SJCRH30 (cell line): Measurements from ENCODE around the gene MT1G. TPM values are rescaled to one million over a fixed set of nuclear protein-coding genes. Genes with fewer than 3 reads are reported as not detected.
"Not testable (repeated sequence)": the region's sequence is repeated elsewhere in the genome, so short reads cannot be mapped to it uniquely, and the experiment has no call there.

Experiments used
- DNase-seq, 2 experiments: peaks; one replicate each; pipeline ENCODE4 v3.0.0-alpha.2; 2015 to 2020
- H3K27ac ChIP-seq: fragments of 250-450 bp; sonication (Bioruptor Pico); 2 replicates; pipeline ENCODE4 v1.5.1; 2020; ENCODE audit warnings: mild to moderate bottlenecking, moderate library complexity
- H3K27me3 ChIP-seq: fragments of 250-450 bp; sonication (Bioruptor Pico); 2 replicates; pipeline ENCODE4 v1.5.1; 2020; ENCODE audit warnings: mild to moderate bottlenecking, moderate library complexity
- H3K36me3 ChIP-seq: fragments of 250-450 bp; sonication (Bioruptor Pico); 2 replicates; pipeline ENCODE4 v1.5.1; 2020; ENCODE audit warnings: mild to moderate bottlenecking, moderate library complexity
- H3K4me1 ChIP-seq: fragments of 250-450 bp; sonication (Bioruptor Pico); 2 replicates; pipeline ENCODE4 v1.5.1; 2020; ENCODE audit warnings: mild to moderate bottlenecking, moderate library complexity
- H3K4me3 ChIP-seq: fragments of 250-450 bp; sonication (Bioruptor Pico); 2 replicates; pipeline ENCODE4 v1.5.1; 2020; ENCODE audit warnings: mild to moderate bottlenecking, moderate library complexity
- H3K9me3 ChIP-seq: fragments of 250-450 bp; sonication (Bioruptor Pico); replicated peaks from 2 replicates; pipeline ENCODE4 v1.5.1; 2020; ENCODE audit warnings: mild to moderate bottlenecking, moderate library complexity
- total RNA-seq: library from RNA; depleted of rRNA; stranded (reverse); fragments of >200 nt; shearing (Covaris generic); gene quantifications from 2 replicates; pipeline ENCODE4 v1.2.3, GENCODE V29; 2014; rRNA removed

MT1G gene
- not detected in 2 replicates for total RNA-seq

DNA sequence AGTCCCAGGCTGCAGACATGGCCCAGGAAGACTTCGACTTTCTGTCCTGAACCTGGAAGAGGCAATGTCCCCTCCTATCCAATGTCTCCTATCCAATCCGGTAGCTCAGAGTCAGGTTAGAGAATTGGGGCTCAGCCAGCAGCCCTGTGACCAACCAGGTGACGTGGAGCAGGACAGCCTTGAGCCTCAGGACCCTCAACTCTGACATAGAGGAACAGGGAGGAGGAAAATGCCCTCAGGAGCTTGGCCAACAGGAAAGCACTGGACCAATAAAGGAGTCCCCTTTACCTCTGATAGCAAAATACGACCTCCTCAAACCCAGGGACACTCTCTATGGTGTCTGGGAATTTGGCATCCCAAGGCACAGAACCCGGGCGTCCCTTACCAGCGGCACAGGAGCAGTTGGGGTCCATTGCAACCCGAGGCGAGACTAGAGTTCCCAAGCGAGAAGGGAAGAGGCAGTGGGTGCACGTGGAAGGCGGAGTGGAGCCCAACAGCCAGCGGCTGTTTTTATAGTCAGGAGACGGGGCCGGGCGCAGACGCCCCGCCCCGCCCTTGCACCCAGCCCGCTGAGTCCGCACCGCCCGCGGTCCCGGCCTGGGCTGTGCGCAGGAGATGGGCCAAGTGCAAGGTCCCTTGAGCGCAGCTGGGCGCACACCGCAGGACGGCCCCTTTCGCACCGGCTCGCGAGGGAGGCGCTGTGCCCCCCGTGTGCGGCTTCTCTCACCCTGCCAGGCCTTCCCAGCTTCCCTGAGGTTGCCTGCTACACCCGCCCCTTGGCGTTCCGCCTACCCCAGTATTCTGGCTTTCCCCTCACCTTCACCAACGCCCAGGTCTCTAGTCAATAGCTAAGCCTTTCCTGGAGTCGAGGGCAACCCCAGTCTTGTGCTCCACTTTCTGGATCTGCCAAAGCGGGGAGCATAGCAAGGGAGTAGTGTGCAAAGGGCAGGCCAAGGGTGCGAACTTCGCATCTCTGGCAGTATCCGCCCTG lies at the start of gene MT1G:
TSS of gene MT1G (minus strand) at position 485 of the 991 bp plus-strand sequence. CDS start at position 413, 72 bp downstream.
- no peaks in the 10 kb centered on the region for H3K36me3 ChIP-seq
- H3K4me1 ChIP-seq: no peaks in the 10 kb centered on the region
- H3K27me3 ChIP-seq: peaks cover 37% of the 10 kb centered on the region
- H3K27ac ChIP-seq: no peak within 1 kb of the TSS
- H3K9me3 ChIP-seq: no peaks in the 10 kb centered on the region
- DNase-seq: no peak
- no peak within 1 kb of the TSS for H3K4me3 ChIP-seq

GRCh38 chr16:56717532-56717931 lies 49.7 kb upstream of the MT1G start:
- H3K27me3 ChIP-seq, H3K36me3 ChIP-seq, H3K27ac ChIP-seq, H3K4me3 ChIP-seq, DNase-seq, H3K9me3 ChIP-seq: not testable (repeated sequence)
- peaks cover 32% of the 10 kb centered on the region for H3K4me1 ChIP-seq

DNA sequence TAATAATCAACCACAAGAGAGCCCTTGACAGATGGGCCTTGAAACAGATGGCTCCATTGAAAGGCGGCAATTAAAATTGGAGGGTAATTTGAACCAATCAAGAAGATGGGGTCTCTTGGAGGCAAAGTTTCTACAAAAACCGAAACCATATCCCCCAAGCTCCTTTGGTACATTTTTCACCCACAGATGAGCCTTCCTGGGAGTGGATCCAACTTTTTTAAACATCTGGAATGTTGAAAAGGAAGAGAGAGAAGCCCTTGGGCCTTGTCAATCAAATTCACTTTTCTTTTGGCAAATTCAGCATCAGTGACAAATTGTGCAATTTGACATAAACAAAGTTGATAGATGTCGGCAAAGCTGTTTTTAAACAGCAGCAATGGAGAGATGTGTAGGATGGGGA lies 48.9 kb upstream of the MT1G start:
- H3K27me3 ChIP-seq: no peaks in the 10 kb centered on the region
- no peak overlapping the region for H3K27ac ChIP-seq
- peak in 1 of 2 experiments; percentile 23 for DNase-seq
- H3K4me3 ChIP-seq: no peak overlapping the region
- peaks cover 32% of the 10 kb centered on the region for H3K4me1 ChIP-seq
- H3K9me3 ChIP-seq: no peaks in the 10 kb centered on the region
- H3K36me3 ChIP-seq: no peaks in the 10 kb centered on the region

DNA sequence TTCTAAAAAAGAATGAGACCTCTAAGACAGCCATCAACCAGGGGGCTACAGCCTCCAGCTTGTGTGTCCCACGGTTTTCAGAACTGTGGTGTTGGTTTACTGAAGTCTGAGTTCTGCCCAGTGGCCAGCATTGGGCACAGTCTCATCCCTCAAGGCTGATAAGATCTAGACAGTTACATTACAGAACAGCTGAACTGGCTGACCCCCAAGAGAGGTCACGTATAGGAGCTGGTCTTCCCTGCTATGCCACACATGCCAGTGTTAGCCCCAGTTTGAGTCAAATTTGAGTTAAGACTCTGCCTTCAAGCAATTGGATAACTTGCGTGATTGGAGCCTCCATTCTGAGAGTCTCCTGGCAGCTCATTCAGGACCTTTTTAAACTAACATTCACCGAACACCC lies 47.3 kb upstream of the MT1G start:
- peak; percentile 90 to 97 for DNase-seq
- Histone ChIP-seq H3K27me3 (no peaks in the 10 kb centered on the region), H3K27ac (peak overlapping the region; percentile 63), H3K4me3 (no peak overlapping the region), H3K4me1 (peaks cover 36% of the 10 kb centered on the region), H3K36me3 (no peaks in the 10 kb centered on the region), H3K9me3 (no peaks in the 10 kb centered on the region)

DNA sequence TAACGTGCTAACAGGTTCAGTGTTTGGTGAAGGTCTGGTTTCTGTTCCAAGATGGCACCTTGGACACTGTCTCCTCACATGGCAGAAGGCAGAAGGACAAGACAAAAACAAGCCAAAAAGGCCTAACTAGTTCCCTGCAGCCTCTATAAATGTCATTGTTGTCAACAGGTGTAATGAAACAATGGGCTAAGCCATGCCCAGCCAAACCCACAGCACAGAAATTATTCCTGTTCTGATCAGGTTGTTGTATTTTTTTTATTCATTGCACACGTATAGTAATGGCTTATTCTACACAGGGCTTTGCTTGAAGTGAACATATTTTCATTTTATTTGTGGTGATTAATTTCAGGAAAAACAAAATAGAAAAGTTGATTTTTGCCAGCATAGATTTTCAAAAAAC lies 45.9 kb upstream of the MT1G start:
- no peak overlapping the region for H3K4me3 ChIP-seq
- no peaks in the 10 kb centered on the region for H3K27me3 ChIP-seq
- H3K9me3 ChIP-seq: no peaks in the 10 kb centered on the region
- no peak overlapping the region for H3K27ac ChIP-seq
- peak in 1 of 2 experiments; percentile 22 for DNase-seq
- peaks cover 46% of the 10 kb centered on the region for H3K4me1 ChIP-seq
- H3K36me3 ChIP-seq: no peaks in the 10 kb centered on the region

DNA sequence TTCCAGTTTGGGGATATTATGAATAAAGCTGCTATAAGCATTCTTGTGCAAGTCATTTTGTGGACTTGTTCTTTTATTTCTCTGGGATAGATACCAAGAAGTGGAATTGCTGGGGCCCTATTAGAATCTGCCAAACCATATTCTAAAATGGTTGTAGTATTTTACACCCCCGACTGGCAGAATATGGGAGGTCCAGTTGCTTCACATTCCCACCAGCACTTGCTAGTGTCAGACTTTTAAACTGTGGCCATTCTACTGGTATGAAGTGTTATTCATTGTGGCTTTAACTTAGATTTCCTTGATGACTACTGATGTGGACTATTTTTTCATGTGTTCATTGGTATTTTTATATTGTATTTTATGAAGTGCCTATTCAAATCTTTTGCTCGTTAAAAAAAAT lies 44.0 kb upstream of the MT1G start:
- H3K36me3 ChIP-seq: no peaks in the 10 kb centered on the region
- no peak overlapping the region for H3K27ac ChIP-seq
- H3K4me3 ChIP-seq: no peak overlapping the region
- no peaks in the 10 kb centered on the region for H3K27me3 ChIP-seq
- no peak for DNase-seq
- peaks cover 49% of the 10 kb centered on the region for H3K4me1 ChIP-seq
- no peaks in the 10 kb centered on the region for H3K9me3 ChIP-seq

GRCh38 chr16:56710181-56710737 lies 42.4 kb upstream of the MT1G start:
- H3K9me3 ChIP-seq: no peaks in the 10 kb centered on the region
- peaks cover 34% of the 10 kb centered on the region for H3K4me1 ChIP-seq
- H3K4me3 ChIP-seq: no peak overlapping the region
- no peaks in the 10 kb centered on the region for H3K27me3 ChIP-seq
- no peak overlapping the region for H3K27ac ChIP-seq
- no peaks in the 10 kb centered on the region for H3K36me3 ChIP-seq
- DNase-seq: peak; percentile 27 to 42

GRCh38 chr16:56709443-56710040 lies 41.7 kb upstream of the MT1G start:
- Histone ChIP-seq H3K4me1 (peaks cover 29% of the 10 kb centered on the region), H3K27ac (no peak overlapping the region), H3K9me3 (no peaks in the 10 kb centered on the region), H3K36me3 (no peaks in the 10 kb centered on the region), H3K27me3 (no peaks in the 10 kb centered on the region), H3K4me3 (no peak overlapping the region)
- no peak for DNase-seq

GRCh38 chr16:56708525-56709442 lies 40.9 kb upstream of the MT1G start:
- no peaks in the 10 kb centered on the region for H3K27me3 ChIP-seq
- no peaks in the 10 kb centered on the region for H3K36me3 ChIP-seq
- H3K27ac ChIP-seq: no peak overlapping the region
- H3K9me3 ChIP-seq: no peaks in the 10 kb centered on the region
- peaks cover 24% of the 10 kb centered on the region for H3K4me1 ChIP-seq
- H3K4me3 ChIP-seq: no peak overlapping the region
- peak in 1 of 2 experiments; percentile 32 for DNase-seq

- Histone ChIP-seq H3K36me3 (no peaks in the 10 kb centered on the region), H3K27me3 (no peaks in the 10 kb centered on the region), H3K4me3 (no peak overlapping the region), H3K9me3 (no peaks in the 10 kb centered on the region), H3K4me1 (0 out of 2 replicates have a peak, but pooled peaks cover 4% of the 10 kb centered on the region), H3K27ac (no peak overlapping the region)
- DNase-seq: no peak
These were observed 35.0 kb upstream of the MT1G start for GRCh38 chr16:56702836-56703235.

- H3K4me3 ChIP-seq: no peak overlapping the region
- no peaks in the 10 kb centered on the region for H3K36me3 ChIP-seq
- H3K9me3 ChIP-seq: no peaks in the 10 kb centered on the region
- H3K27ac ChIP-seq: no peak overlapping the region
- no peaks in the 10 kb centered on the region for H3K27me3 ChIP-seq
- H3K4me1 ChIP-seq: 0 out of 2 replicates have a peak, but pooled peaks cover 4% of the 10 kb centered on the region
- DNase-seq: no peak
These were observed 33.7 kb upstream of the MT1G start for GRCh38 chr16:56701534-56701933.

- no peak overlapping the region for H3K27ac ChIP-seq
- no peaks in the 10 kb centered on the region for H3K27me3 ChIP-seq
- H3K9me3 ChIP-seq: no peaks in the 10 kb centered on the region
- DNase-seq: no peak
- no peaks in the 10 kb centered on the region for H3K36me3 ChIP-seq
- H3K4me3 ChIP-seq: no peak overlapping the region
- H3K4me1 ChIP-seq: 0 out of 2 replicates have a peak, but pooled peaks cover 4% of the 10 kb centered on the region
These were observed 32.8 kb upstream of the MT1G start for GRCh38 chr16:56700631-56701030.

DNA sequence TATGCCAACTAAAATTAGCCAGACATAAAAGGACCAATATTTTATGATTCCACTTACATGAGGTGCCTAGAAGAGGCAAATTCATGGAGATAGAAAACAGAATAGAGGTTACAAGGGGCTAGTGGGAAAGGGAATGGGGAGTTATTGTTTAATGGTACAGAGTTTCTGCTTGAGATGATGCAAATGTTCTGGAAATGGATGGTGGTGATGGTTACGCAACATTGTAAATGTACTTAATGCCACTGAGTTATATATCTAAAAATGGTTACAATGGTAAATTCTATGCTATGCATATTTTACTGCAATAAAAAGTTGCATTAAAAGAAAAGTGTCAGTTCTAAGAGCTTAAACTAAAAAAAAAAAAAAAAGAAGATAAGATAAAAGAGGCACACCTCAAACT lies 32.3 kb upstream of the MT1G start:
- 0 out of 2 replicates have a peak, but pooled peaks cover 4% of the 10 kb centered on the region for H3K4me1 ChIP-seq
- no peaks in the 10 kb centered on the region for H3K9me3 ChIP-seq
- H3K27me3 ChIP-seq: no peaks in the 10 kb centered on the region
- no peaks in the 10 kb centered on the region for H3K36me3 ChIP-seq
- H3K27ac ChIP-seq: no peak overlapping the region
- no peak overlapping the region for H3K4me3 ChIP-seq
- no peak for DNase-seq

GRCh38 chr16:56697456-56698155 lies 29.7 kb upstream of the MT1G start:
- no peak overlapping the region for H3K4me3 ChIP-seq
- H3K9me3 ChIP-seq: no peaks in the 10 kb centered on the region
- no peak for DNase-seq
- H3K27me3 ChIP-seq: no peaks in the 10 kb centered on the region
- H3K36me3 ChIP-seq: no peaks in the 10 kb centered on the region
- no peak overlapping the region for H3K27ac ChIP-seq
- 0 out of 2 replicates have a peak, but pooled peaks cover 4% of the 10 kb centered on the region for H3K4me1 ChIP-seq
